HepG2 (cell line): Measurements from ENCODE around the gene TBXA2R. TPM values are rescaled to one million over a fixed set of nuclear protein-coding genes. Genes with fewer than 3 reads are reported as not detected.

ENCODE experiments used
- ARID4A ChIP-seq: sonication (generic); formaldehyde crosslinking; IDR thresholded peaks from 2 replicates; pipeline ENCODE4 v1.5.0; 2020; ENCODE audit warnings: mild to moderate bottlenecking, missing genetic modification reagents, borderline replicate concordance
- ETV5 ChIP-seq: IDR thresholded peaks from 2 replicates; pipeline ENCODE4 v1.6.1; 2018; ENCODE audit warnings: missing biosample characterization, missing genetic modification reagents, inconsistent platforms, borderline replicate concordance
- MXI1 ChIP-seq: IDR thresholded peaks from 3 replicates; pipeline ENCODE4 v1.6.1; 2012; ENCODE audit warnings: low read depth, low read length, inconsistent platforms, borderline replicate concordance
- PHF21A ChIP-seq: sonication (generic); formaldehyde crosslinking; IDR thresholded peaks from 2 replicates; pipeline ENCODE4 v1.5.0; 2020; ENCODE audit warnings: mild to moderate bottlenecking, missing genetic modification reagents
- ZMAT3 ChIP-seq: sonication (generic); formaldehyde crosslinking; conservative IDR thresholded peaks from 2 replicates; pipeline ENCODE4 v1.7.0; 2021; ENCODE audit warnings: missing genetic modification reagents
- ZNF263 ChIP-seq: sonication (generic); formaldehyde crosslinking; IDR thresholded peaks from 2 replicates; pipeline ENCODE4 v1.4.0; 2020; ENCODE audit warnings: missing genetic modification reagents
- ZNF747 ChIP-seq: sonication (generic); formaldehyde crosslinking; IDR thresholded peaks from 2 replicates; pipeline ENCODE4 v1.8.1; 2023; ENCODE audit warnings: missing genetic modification reagents, mild to moderate bottlenecking, borderline replicate concordance
- ZNF761 ChIP-seq: sonication (generic); formaldehyde crosslinking; conservative IDR thresholded peaks from 2 replicates; pipeline ENCODE4 v1.4.0; 2020; ENCODE audit warnings: mild to moderate bottlenecking, missing genetic modification reagents
- ZXDC ChIP-seq: sonication (generic); formaldehyde crosslinking; IDR thresholded peaks from 2 replicates; pipeline ENCODE4 v1.5.0; 2020; ENCODE audit warnings: mild to moderate bottlenecking, missing genetic modification reagents
- polyA plus RNA-seq, 8 experiments: library from polyadenylated mRNA; depleted of rRNA in 3 of 8; stranded (reverse) in 7 of 8; unstranded in 1 of 8; fragments of >200 nt; fragmentation: Illumina TruSeq in 4 of 8; extraction: Trizol in 4 of 8; gene quantifications; 2 replicates each; pipeline versions ENCODE4 v1.2.1 to v1.2.3, GENCODE V29; 2011 to 2016; ENCODE audit warnings: low read depth in 4 of 8, missing spikeins in 1 of 8, mixed read lengths in 1 of 8; ENCODE audit not compliant: insufficient read depth in 1 of 8
- total RNA-seq, 5 experiments: library from RNA; depleted of rRNA; stranded (reverse); fragments of >200 nt; fragmentation: Illumina TruSeq; extraction: Trizol; gene quantifications; 2 replicates each; pipeline ENCODE4 v1.2.3, GENCODE V29; 2016; ENCODE audit warnings: low read depth in 1 of 5
- TF ChIP-seq, protein P1 (sequence below): sonication (generic); formaldehyde crosslinking; IDR thresholded peaks from 2 replicates; pipeline ENCODE4 v1.5.0; 2020; ENCODE audit warnings: mild to moderate bottlenecking, missing genetic modification reagents
- TF ChIP-seq, protein P2 (sequence below): sonication (generic); formaldehyde crosslinking; IDR thresholded peaks from 2 replicates; pipeline ENCODE4 v1.4.0; 2020; ENCODE audit warnings: missing genetic modification reagents

TBXA2R gene
- total and polyA plus RNA-seq, 2 of the 13 experiments (the other 11 are each of a cell fraction or from before 2014, with no cell fraction given), result 0.09 TPM; not detected in 1

- peak; percentile 71; the same call in 1 of the 2 replicates for TF ChIP-seq ARID4A (CRISPR knock-in tag)
- no peak for TF ChIP-seq ZNF747 (CRISPR knock-in tag)
- TF ChIP-seq, protein P1, sequence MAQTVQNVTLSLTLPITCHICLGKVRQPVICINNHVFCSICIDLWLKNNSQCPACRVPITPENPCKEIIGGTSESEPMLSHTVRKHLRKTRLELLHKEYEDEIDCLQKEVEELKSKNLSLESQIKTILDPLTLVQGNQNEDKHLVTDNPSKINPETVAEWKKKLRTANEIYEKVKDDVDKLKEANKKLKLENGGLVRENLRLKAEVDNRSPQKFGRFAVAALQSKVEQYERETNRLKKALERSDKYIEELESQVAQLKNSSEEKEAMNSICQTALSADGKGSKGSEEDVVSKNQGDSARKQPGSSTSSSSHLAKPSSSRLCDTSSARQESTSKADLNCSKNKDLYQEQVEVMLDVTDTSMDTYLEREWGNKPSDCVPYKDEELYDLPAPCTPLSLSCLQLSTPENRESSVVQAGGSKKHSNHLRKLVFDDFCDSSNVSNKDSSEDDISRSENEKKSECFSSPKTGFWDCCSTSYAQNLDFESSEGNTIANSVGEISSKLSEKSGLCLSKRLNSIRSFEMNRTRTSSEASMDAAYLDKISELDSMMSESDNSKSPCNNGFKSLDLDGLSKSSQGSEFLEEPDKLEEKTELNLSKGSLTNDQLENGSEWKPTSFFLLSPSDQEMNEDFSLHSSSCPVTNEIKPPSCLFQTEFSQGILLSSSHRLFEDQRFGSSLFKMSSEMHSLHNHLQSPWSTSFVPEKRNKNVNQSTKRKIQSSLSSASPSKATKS (CRISPR knock-in tag), result no peak
- TF ChIP-seq MXI1, result peak; percentile 66; the same call in 1 of the 3 replicates
- TF ChIP-seq ZNF761 (CRISPR knock-in tag), result 0 out of 2 replicates have a peak, but pooled peaks have one; percentile 36
- no peak for TF ChIP-seq ETV5 (CRISPR knock-in tag)
- no peak for TF ChIP-seq ZXDC (CRISPR knock-in tag)
- peak; percentile 38; the same call in 1 of the 2 replicates for TF ChIP-seq PHF21A
- TF ChIP-seq ZNF263 (CRISPR knock-in tag), result no peak
- no peak for TF ChIP-seq ZMAT3
- TF ChIP-seq, protein P2, sequence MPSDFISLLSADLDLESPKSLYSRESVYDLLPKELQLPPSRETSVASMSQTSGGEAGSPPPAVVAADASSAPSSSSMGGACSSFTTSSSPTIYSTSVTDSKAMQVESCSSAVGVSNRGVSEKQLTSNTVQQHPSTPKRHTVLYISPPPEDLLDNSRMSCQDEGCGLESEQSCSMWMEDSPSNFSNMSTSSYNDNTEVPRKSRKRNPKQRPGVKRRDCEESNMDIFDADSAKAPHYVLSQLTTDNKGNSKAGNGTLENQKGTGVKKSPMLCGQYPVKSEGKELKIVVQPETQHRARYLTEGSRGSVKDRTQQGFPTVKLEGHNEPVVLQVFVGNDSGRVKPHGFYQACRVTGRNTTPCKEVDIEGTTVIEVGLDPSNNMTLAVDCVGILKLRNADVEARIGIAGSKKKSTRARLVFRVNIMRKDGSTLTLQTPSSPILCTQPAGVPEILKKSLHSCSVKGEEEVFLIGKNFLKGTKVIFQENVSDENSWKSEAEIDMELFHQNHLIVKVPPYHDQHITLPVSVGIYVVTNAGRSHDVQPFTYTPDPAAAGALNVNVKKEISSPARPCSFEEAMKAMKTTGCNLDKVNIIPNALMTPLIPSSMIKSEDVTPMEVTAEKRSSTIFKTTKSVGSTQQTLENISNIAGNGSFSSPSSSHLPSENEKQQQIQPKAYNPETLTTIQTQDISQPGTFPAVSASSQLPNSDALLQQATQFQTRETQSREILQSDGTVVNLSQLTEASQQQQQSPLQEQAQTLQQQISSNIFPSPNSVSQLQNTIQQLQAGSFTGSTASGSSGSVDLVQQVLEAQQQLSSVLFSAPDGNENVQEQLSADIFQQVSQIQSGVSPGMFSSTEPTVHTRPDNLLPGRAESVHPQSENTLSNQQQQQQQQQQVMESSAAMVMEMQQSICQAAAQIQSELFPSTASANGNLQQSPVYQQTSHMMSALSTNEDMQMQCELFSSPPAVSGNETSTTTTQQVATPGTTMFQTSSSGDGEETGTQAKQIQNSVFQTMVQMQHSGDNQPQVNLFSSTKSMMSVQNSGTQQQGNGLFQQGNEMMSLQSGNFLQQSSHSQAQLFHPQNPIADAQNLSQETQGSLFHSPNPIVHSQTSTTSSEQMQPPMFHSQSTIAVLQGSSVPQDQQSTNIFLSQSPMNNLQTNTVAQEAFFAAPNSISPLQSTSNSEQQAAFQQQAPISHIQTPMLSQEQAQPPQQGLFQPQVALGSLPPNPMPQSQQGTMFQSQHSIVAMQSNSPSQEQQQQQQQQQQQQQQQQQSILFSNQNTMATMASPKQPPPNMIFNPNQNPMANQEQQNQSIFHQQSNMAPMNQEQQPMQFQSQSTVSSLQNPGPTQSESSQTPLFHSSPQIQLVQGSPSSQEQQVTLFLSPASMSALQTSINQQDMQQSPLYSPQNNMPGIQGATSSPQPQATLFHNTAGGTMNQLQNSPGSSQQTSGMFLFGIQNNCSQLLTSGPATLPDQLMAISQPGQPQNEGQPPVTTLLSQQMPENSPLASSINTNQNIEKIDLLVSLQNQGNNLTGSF (CRISPR knock-in tag), result 0 out of 2 replicates have a peak, but pooled peaks have one; percentile 68
Observed at GRCh38 chr19:3557461-3558248, 49.0 kb downstream of the TBXA2R start, which contains the start of gene MFSD12 (continued).
